GM12878 (cell line): ENCODE results near the gene TERB1.

ENCODE experiments used
- CBX3 ChIP-seq: fragments of 200-600 bp; sonication (generic); IDR thresholded peaks from 2 replicates; pipeline ENCODE4 v1.6.1; 2016; ENCODE audit warnings: low read depth, borderline replicate concordance
- FOXM1 ChIP-seq: IDR thresholded peaks from 2 replicates; pipeline ENCODE4 v1.6.1; 2012; ENCODE audit warnings: low read depth, mild to moderate bottlenecking, inconsistent platforms, low read length, moderate library complexity
- KLF5 ChIP-seq: fragments of 450-650 bp; IDR thresholded peaks from 2 replicates; pipeline ENCODE4 v1.6.1; 2014; ENCODE audit warnings: mild to moderate bottlenecking; ENCODE audit not compliant: partially characterized antibody
- MTA3 ChIP-seq: IDR thresholded peaks from 2 replicates; pipeline ENCODE4 v1.6.1; 2012; ENCODE audit warnings: low read length, inconsistent platforms, borderline replicate concordance
- NBN ChIP-seq: fragments of 450-650 bp; IDR thresholded peaks from 2 replicates; pipeline ENCODE4 v1.6.1; 2016
- POLR2A ChIP-seq: IDR thresholded peaks from 2 replicates; pipeline ENCODE4 v1.6.1; 2011; ENCODE audit warnings: low read depth, mild to moderate bottlenecking, low read length
- POU2F2 ChIP-seq: IDR thresholded peaks from 3 replicates; pipeline ENCODE4 v1.6.1; 2011; ENCODE audit warnings: low read depth, mild to moderate bottlenecking, low read length, borderline replicate concordance
- SMAD5 ChIP-seq: IDR thresholded peaks from 2 replicates; pipeline ENCODE4 v1.6.1; 2016; ENCODE audit warnings: antibody characterized with exemption, low read depth
- ZNF592 ChIP-seq: fragments of 450-650 bp; IDR thresholded peaks from 2 replicates; pipeline ENCODE4 v1.6.1; 2017; ENCODE audit warnings: mild to moderate bottlenecking, moderate library complexity

- no peak for TF ChIP-seq MTA3
- TF ChIP-seq SMAD5 = no peak
- no peak for TF ChIP-seq FOXM1
- no peak for TF ChIP-seq KLF5
- no peak for TF ChIP-seq POLR2A
- no peak for TF ChIP-seq NBN
- TF ChIP-seq POU2F2 = no peak
- no peak for TF ChIP-seq ZNF592
- no peak for TF ChIP-seq CBX3
These were observed 49.0 kb downstream of the TERB1 start for GRCh38 chr16:66752379-66752778.
